H1 (cell line): ENCODE measurements around the gene YRDC. TPM values are rescaled to one million over a fixed set of nuclear protein-coding genes. Genes with fewer than 3 reads are reported as not detected.

Experiments
- ASH2L ChIP-seq: fragments of 200-600, 300-600 bp; sonication (generic); IDR thresholded peaks from one replicate; pipeline ENCODE4 v1.7.1; 2017; ENCODE audit warnings: low read length
- FOSL1 ChIP-seq: IDR thresholded peaks from 2 replicates; pipeline ENCODE4 v1.6.1; 2011; ENCODE audit warnings: mild to moderate bottlenecking, low read depth, low read length, moderate library complexity; ENCODE audit not compliant: insufficient read depth
- GTF2F1 ChIP-seq: IDR thresholded peaks from 2 replicates; pipeline ENCODE4 v1.6.1; 2012; ENCODE audit warnings: low read depth, low read length, improper control_type of control experiment, borderline replicate concordance
- KDM4A ChIP-seq: IDR thresholded peaks from one replicate; pipeline ENCODE4 v1.7.1; 2012; ENCODE audit warnings: low read depth, mild to moderate bottlenecking, moderate library complexity, low read length, inconsistent platforms; ENCODE audit not compliant: severe bottlenecking
- SP4 ChIP-seq: IDR thresholded peaks from 2 replicates; pipeline ENCODE4 v1.6.1; 2012; ENCODE audit warnings: low read length, inconsistent platforms
- polyA plus RNA-seq, 7 experiments: library from polyadenylated mRNA; depleted of rRNA in 3 of 7; stranded (reverse) in 5 of 7; unstranded in 2 of 7; fragments of >200 nt in 5 of 7; fragments of 200-250 nt in 2 of 7; gene quantifications; 1 replicate in 5 of 7; 2 replicates in 1 of 7; 4 replicates in 1 of 7; pipeline versions ENCODE4 v1.2.1 to v1.2.3, GENCODE V29; 2011 to 2013; ENCODE audit warnings: missing spikeins in 2 of 7, mixed read lengths in 2 of 7
- total RNA-seq: library from RNA; stranded (reverse); fragmentation: NEBNext Ultra II Directional; extraction: Animal tissue kit (Norgen Biotek cat#: 25700); gene quantifications from 2 replicates; pipeline ENCODE4 v1.2.1, GENCODE V29; 2021
- TF ChIP-seq, protein P1 (sequence below), 3 experiments: IDR thresholded peaks; 1 replicate in 2 of 3; 2 replicates in 1 of 3; pipeline versions ENCODE4 v1.5.1 to v1.6.1; 2011; ENCODE audit warnings: low read length in 3 of 3, mild to moderate bottlenecking in 3 of 3, inconsistent platforms in 2 of 3, low read depth in 1 of 3, moderate library complexity in 1 of 3; ENCODE audit not compliant: insufficient read depth in 1 of 3; ENCODE audit errors: control extremely low read depth in 1 of 3
- TF ChIP-seq, protein P2 (sequence below): IDR thresholded peaks from 2 replicates; pipeline ENCODE4 v1.6.1; 2011; ENCODE audit warnings: low read length, improper control_type of control experiment

YRDC gene
- total and polyA plus RNA-seq, 2 of the 8 experiments (the other 6 are each of a cell fraction or from before 2014, with no cell fraction given): 21.1 to 21.6 TPM

DNA sequence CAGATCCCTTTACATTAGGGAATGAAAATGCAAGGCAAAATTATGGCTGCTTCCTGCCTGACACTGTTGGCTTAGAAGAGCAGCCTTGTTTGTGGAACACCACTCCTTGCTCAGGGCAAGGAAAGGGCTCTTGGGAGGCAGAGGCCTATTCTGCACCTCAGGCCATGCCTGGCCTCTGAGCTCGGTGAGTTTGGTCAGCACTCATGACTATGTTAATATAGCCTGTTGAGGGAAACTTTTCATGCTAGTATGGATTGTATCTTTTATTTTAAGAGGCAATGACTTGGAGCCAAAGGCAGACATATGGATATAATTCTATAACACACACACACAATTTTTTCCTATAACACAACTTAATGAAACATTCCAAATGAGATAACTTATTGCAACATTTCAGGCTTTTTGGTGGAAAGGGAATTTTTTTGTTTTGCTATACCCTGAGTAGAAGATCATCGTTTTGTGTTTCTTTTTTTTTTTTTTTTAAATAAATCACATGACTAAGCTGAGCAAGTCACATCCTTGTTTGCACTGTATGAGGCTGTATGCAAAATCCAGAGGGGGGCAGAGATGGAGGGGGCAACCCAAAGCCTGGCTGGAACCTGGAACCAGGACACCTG lies 5.6 kb upstream of the YRDC start (continued):
- TF ChIP-seq, protein P1, sequence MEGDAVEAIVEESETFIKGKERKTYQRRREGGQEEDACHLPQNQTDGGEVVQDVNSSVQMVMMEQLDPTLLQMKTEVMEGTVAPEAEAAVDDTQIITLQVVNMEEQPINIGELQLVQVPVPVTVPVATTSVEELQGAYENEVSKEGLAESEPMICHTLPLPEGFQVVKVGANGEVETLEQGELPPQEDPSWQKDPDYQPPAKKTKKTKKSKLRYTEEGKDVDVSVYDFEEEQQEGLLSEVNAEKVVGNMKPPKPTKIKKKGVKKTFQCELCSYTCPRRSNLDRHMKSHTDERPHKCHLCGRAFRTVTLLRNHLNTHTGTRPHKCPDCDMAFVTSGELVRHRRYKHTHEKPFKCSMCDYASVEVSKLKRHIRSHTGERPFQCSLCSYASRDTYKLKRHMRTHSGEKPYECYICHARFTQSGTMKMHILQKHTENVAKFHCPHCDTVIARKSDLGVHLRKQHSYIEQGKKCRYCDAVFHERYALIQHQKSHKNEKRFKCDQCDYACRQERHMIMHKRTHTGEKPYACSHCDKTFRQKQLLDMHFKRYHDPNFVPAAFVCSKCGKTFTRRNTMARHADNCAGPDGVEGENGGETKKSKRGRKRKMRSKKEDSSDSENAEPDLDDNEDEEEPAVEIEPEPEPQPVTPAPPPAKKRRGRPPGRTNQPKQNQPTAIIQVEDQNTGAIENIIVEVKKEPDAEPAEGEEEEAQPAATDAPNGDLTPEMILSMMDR (IDR thresholded peaks at IDR 0.05; ENCODE audit: control extremely low read depth in 1 of 3, insufficient read depth in 1 of 3, low read depth in 1 of 3, low read length in 3 of 3): no peak
- TF ChIP-seq GTF2F1 (no peak), FOSL1 (no peak), SP4 (no peak), KDM4A (no peak), ASH2L (no peak)
- TF ChIP-seq, protein P2, sequence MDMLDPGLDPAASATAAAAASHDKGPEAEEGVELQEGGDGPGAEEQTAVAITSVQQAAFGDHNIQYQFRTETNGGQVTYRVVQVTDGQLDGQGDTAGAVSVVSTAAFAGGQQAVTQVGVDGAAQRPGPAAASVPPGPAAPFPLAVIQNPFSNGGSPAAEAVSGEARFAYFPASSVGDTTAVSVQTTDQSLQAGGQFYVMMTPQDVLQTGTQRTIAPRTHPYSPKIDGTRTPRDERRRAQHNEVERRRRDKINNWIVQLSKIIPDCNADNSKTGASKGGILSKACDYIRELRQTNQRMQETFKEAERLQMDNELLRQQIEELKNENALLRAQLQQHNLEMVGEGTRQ: no peak
